NCI-H748 treated with DMSO at 0.1 percent for 48 hours (cell line): ENCODE results near the gene QRSL1.
"Not testable (repeated sequence)": the region's sequence is repeated elsewhere in the genome, so short reads cannot be mapped to it uniquely, and the experiment has no call there.

Source experiments
- DNase-seq: peaks from one replicate; lab custom pipeline; 2025; lab: John Stamatoyannopoulos, UW

The QRSL1 gene

DNA sequence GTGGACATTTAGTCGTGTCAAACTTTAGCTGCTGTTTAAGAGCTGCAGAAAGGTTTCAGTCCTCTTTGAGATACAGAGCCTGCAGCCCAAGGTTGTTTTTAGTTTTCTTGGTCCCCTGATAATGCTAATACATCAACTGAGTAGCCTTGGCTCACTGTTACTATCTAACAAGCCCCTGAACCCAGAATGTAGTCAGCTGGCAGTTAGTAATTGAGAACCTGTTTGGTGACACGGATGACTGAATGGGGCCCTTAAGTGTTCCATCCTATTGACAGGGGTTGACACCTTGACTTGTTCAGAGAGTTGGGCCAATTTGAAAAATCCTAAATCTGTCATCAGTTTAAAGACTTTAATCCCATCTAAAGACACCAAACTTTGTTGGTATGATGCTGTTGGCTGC is 2.9 kb upstream of the QRSL1 start:
- DNase-seq = no peak

DNA sequence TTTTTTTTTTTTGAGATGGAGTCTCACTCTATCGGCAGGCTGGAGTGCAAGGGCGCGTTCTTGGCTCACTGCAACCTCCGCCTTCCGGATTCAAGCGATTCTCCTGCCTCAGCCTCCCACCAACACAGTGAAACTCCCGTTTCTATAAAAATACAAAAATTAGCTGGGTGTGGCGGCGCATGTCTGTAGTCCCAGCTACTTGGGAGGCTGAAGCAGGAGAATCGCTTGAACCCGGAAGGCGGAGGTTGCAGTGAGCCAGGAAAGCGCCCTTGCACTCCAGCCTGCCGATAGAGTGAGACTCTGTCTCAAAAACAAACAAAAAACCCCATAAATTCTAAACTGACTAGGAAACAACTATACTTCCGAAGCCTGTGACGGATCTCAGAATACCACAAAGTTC is 1.6 kb upstream of the QRSL1 start:
- DNase-seq = not testable (repeated sequence)

DNA sequence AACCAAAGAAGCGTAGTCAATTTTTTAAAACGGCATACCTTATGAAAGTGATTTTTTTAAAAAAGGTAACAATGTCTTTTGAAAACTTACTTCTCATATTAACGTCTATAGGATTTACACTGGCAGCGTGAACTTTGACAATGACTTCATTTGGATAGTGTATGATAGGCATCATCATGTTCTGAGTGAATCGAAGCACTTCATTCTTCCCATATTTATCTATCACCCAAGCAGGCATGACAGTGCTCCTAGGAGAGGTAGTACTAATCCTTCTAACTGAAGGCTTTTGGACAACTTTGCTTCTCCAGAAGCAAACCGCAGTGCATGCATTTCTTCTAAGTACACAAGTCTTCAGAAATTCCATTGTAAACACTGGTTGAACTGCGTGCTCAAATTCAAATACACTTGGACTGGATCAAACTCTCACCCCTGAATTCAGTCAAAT is 698 bp upstream of the QRSL1 start:
- no peak for DNase-seq

DNA sequence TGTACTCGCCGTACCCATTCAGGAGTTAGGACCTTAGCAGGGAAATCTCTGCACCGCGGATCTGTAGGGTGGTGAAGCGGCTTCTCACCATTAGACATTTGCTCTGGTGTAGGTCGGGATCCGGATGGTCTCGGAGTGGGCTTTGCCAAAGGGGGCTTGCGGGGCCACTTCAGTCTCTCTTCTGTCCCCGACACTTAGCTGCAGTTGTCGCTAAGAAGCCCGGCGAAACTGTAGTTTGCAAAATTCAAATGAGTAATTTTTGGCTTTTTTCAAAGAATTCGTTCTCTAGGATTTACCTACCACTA is 433 bp downstream of the QRSL1 start:
- no peak for DNase-seq

DNA sequence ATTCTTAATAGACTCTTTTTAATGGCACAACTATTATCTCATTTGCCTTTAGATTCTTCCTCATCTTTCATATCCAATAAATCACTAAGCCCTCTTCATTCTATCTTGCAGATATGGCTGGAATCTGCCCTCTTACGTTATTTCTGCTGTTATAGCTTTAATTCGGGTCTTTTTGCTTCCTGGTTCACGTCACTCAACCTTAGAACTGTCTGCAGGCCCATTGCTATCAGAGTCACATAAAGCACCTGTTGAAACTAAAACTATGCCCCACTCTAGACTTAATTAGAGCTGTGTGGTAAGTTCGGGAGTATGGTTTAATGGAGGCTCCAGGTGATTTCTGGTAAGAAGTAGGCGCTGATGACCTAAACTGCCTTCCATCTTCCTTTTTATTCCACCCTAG is 988 bp downstream of the QRSL1 start:
- no peak for DNase-seq

DNA sequence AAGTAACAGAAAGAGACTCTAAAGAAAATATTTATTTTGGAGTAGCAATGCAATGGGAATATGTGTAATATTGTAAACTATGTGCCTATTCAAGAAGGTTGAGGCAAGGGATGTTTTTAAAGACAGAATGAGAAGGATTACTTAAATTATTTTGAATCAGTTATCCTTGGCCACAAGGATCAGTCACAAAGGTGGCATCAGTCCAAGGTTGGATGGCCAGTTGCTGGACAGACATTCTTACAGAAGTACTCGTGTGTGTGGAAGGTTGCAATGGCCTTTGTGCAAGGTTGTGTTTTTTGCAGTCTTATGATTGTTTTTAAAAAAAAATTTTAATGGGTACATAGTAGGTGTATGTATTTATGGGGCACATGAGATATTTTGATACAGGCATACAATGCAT is 2.0 kb downstream of the QRSL1 start:
- no peak for DNase-seq

DNA sequence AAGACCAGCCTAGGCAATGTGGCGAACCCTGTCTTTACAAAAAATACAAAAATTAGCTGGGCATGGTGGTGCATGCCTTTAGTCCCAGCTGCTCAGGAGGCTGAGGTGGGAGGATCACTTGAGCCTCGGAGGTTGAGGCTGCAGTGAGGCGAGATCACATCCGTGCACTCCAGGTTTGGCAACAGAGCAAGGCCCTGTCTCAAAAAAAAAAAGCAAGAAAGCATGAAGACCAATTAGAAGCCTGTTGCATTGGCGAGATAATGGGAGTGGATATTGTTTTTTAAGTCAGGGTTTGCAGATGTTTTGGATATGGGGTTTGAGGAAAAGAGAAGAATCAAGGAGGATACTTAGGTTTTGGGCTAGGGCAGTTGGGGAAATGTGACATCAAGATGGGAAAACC is 5.2 kb downstream of the QRSL1 start:
- no peak for DNase-seq

DNA sequence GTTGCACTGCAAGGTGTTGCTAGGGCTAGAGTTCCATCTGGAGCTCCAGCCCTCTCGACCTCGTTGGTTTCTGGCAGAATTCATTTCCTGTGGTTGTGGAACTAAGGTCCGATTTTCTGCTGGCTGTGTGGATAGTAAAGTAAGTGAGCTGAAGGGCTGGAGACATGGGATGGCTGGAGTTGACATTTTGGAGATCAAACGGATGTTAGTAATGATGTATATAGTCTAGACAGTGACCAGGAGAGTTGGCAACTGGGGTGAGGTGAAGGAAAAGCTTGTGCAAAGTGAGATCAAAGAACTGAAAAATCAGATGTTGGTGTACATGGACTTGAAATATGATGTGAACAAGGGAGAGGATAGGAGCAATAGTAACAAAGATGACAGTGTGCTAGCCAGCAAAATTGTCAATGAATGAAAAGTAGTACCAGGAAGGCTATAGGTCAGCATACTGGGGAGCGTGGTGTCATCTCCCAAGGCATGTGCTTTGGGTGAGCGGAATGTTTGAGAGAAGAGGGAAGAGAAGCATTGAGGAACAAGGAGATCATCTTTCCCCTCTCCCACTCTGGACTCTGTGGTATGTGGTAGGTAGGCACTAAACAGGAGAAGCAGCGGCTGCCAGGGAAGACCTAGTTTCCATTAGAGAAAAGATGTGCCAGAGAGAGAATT is 7.8 kb downstream of the QRSL1 start:
- DNase-seq = no peak

DNA sequence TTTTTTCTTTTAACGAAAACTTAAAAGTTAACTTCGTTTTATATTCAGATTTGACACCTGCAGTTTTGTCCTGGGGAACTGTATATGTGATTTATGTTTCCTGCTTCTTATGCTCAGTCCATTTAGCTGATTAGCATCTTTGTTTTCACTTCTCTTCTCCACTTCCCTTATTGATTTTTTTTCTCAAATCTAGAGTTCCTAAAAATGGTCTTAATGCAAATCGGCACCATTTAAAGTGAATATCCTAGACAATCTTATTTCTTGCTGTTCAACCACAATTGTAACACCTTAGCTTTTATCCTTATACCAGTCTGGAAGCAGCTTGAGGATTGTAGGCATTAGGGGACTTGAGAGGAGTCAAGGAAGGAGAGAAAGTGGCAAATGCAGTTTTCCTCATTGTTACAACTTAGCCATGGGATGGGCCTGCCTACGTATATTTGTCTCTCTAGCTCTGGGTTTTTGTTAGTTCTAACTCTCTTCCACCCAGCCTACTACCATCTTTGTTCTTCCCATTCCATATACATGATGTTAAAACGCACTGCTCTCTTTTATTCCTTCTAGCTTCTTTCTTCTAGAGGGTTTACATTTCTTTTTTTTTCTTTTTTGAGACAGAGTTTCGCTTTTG is 8.5 kb downstream of the QRSL1 start:
- DNase-seq = no peak

DNA sequence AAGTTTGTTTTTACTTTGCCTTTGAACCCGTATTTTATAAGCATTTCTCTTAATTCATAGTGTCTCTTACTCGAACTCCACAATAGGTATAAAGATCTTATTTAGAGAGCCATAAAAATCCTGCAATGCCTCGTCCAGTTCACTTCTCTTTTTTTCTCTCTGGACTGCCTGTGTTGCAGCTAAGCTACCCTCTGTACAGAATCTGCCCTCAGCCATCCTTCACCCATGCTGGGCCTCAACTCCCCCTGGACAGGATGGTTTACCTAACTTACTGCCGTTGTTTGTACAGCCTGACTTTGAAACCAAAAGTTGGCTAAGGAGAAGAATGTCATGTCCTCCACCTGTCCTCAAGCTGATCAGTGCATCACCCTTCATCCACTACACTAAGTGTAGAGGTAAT is 10.4 kb downstream of the QRSL1 start:
- no peak for DNase-seq

DNA sequence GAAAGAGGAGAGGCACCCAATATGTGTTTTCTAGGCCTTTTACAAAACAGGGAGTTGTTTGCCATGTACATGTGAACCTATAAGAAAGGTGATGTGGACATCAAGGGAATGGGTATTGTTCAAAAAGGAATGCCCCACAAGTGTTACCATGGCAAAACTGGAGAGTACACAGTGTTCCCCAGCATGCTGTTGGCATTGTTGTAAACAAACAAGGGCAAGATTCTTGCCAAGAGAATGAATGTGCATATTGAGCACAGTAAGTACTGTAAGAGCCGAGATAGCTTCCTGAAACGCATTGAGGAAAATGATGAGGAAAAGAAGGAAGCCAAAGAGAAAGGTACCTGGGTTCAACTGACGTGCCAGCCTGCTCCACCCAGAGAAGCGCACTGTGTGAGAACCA is 13.1 kb downstream of the QRSL1 start:
- DNase-seq = no peak

DNA sequence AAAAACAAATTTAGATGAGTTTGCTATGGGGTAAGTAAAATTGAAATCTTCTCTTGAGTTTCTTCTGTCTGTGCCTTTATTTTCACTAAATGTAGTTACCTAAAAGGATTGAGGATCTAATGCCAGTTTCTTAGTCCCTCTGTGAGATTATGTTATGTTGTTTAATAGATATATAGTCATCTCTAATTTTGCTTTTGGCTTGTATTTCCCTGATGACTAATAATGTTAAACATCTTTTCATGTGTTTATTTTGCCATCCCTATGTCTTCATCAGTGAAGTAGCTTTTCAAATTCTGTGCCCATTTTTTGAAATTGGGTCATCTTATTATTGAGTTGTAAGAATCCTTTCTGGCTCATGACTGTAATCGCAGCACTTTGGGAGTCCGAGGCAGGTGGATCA is 13.7 kb downstream of the QRSL1 start:
- no peak for DNase-seq

DNA sequence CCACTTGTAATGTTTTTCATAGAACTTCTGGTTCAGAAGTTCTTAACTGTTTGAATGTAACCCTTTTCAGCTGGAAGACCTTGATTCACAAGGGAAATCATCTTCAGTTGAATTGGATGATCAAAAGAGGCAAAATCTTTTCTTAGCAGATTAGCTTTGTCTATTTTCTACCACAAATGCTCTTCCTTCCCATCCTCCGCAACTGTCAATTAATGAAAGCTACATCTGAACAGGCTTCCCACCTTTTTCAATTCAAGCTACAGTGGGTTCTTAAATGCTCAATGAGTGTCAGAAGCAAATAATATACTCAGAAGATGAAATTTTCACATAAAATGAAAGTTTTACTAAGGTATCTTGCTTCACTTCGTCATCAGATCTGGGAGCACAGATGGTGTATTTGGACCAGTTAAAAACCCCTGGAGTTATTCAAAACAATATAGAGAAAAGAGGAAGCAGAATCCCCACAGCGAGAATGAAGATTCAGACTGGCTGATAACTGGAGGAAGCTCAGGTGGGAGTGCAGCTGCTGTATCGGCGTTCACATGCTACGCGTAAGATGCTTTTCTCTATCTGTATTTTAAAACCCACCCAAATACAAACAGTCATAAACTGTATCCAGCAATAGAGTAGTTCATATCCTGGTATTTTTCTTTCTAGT is 19.4 kb downstream of the QRSL1 start:
- DNase-seq = no peak

DNA sequence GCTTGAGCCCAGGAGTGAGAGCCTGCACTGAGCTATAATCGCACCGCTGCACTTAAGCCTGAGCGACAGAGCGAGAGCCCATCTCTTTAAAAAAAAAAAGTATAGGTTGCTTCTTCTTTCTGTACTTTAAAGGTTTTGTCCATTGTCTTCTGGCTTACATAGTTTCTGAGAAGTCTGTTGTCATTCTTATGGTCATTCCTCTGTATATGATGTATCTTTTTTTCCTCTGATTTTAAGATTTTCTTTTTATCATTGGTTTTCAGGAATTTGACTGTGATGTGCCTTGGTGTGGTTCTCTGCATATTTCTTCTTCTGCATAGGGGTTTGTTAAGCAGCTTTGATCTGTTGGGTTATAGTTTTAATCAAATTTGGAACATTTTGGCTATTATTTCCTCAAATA is 29.1 kb downstream of the QRSL1 start:
- DNase-seq = no peak

DNA sequence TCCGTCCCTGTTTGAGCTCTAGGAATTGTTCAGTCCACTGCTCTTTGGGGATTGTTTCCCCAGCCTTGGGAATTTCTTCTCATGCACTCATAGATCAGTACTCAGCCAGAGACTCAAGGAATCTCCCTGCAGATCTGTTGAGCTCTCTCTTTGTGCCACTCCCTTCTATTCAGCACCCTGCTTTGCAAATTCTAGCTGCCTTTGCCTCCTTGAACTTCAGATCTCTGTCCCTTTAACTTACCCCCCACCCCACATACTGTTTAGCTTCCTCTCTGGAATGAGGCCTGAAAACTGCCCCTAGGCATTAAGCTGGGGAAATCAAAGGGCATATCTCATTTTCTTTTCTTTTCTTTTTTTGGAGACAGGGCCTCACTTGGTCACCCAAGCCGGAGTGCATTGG is 30.5 kb downstream of the QRSL1 start:
- no peak for DNase-seq

DNA sequence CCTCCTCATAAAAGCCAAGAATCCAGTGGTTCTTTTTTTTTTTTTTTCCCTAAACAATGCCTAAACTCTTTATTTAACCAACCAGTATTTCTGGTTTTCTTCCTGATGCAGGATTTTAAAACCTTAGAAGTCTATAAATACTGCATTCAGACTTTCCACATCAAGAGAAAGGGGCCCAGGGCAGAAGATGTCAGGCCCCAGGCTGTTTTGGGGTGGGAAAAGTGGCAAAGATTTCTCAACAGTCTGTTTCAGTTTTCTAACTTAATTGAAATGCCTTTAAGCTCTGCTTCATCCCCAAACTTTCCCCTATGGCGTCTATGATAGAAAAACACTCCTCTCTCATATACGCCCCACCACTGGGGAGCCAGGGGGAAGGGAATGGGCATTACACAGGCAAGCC is 33.1 kb downstream of the QRSL1 start:
- DNase-seq = no peak

DNA sequence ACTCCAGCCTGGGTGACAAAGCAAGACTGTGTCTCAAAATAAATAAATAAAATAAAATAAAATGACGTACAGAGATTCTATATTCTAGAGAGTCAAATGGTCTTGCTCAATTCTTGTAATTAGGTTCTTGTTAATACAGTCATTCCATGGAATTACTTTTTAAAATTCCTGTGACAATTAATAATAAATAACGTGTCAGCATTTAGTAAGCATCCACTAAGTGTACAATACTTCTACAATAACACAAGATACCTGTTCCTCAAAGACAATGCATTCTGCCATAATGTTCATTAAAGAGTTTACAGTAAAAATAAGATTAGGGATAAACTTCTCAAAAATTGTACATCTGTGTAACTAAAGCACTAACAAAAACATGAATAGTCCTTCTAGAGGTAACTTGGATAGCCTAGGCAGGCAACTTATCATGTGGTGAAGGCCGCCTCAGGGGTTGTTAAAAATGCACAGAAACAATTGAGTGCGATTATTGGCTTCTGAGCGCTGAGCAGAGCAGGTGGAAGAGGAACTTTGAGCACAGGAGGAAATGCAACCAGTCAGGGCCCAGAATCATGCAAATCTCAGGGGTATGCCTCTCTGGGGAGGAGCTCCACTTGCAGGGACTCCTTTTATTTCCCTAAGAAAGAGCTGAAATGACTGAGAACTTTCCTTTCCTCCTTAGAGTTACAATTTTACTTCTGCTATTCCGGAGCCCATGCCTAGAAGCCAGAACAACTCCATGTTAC is 37.1 kb downstream of the QRSL1 start:
- no peak for DNase-seq

DNA sequence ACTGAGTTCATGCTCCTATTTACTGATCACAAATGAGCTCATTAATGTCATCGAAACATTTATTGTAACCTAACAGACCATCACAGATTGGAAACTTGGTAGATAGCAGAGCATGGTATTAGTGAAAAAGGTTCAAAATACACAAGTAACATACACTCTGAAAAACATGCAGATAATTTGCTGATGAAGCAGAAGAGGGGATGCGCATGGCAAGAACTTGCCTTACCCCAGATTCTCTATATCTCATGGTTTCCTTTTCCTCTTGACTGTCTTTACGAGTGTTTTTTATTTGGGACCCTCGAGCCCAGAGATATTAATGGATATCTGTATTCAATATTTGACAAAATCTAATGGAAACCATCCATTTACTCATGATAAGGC is 37.6 kb downstream of the QRSL1 start:
- no peak for DNase-seq

DNA sequence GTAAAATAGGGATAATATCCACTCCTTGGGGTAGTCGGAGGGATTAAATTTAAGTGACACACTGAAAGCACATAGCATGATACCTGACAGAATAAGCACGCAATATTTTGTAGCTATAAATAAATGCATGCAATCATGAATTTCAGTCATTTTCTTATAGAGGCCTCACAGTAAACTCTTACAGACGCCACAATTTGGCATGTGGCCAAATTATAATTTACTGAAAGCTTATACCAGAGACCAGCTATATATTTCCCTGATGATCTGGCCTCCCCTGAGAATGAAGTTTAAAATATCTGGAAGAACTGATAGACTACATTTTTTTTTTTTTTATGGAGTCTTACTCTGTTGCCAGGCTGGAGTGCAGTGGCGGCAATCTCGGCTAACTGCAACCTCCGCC is 40.9 kb downstream of the QRSL1 start:
- no peak for DNase-seq

DNA sequence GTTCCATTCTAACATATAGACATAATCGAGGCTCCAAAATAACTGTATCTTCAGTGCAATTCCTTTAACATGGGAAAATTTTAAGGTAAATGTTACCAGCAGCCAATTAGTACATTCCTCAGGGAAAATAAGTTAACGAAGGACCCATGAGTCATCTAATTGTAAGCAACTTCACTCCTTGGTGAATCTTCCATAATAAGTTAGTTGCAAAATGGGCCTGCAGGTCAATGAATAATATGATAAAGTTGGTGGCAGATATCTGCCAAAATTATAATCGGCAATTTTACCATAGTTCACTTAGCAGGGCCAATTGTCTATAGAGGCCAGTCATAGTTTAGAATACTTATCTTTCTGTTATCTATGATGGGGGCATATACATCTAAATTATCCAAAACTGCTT is 42.3 kb downstream of the QRSL1 start:
- DNase-seq = no peak

DNA sequence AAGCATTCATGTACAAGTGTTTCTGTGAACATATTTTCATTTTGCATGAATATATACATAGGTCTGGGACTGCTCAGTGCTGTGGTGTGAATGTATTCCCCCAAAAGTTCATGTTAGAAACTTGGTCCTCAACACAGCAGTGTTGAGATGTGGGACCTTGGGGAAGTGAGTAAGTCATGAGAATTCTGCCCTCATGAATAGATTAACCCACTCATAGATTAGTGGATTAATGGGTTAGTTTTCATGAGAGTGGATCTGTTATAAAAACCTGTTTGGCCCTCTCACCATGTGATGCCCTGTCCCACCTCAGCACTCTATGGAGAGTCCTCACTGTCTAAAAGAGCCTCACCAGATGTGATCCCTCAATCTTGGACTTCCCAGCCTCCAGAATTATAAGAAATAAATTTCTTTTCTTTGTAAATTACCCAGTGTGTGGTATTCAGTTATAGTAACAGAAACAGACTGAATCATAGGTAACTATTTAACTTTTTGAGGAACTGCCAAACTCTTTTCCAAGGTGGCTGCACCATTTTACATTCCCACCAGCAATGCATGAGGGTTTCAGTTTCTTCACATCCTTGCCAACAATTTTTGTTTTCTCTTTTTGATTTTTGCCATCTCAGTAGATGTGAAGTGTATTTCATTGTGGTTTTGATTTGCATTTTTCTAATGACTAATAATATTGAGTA is 45.3 kb downstream of the QRSL1 start:
- no peak for DNase-seq

DNA sequence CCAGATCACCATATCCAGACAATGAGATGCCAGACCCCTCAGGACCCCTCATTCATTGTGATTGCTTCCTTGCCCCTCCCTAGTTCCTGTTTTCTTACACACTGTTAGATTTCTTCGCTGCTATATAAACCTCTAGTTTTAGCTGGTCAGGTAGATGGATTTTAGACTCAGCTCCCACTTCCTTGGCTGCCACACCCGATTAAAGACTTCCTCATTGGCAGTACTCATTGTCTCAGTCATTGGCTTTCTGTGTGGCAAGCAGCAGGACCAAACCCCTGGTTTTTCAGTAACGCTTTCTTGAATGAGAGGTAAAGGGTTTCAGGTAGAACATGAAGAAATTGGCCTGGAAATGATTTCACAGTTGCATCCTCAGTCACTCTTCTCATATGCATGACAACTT is 47.9 kb downstream of the QRSL1 start:
- DNase-seq = no peak

DNA sequence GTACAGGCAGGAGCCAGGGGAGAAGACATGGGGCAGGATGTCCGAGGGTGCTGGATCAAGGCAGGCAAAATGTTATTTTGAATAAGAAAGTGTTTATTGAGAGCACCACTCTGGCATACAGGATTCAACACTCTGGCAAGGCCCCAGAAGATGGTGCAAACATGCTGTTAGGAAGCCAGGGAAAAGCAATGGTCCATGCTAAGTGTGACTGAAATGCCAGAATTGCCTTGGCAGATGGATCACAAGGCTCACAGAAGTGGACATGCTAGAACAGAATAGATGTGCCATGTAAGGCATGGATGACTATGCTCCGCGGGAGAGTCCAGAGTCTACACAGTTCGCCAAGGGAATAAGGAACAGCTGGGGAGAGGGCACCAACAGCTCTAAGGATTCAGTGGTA is 54.6 kb downstream of the QRSL1 start:
- DNase-seq = no peak
